ENCODE data around the gene UNC13B. TPM values are rescaled to one million over a fixed set of nuclear protein-coding genes. Genes with fewer than 3 reads are reported as not detected.

Gene UNC13B
- total and polyA plus RNA-seq, 9 of the 15 experiments (the other 6 are each of a cell fraction or from before 2014, with no cell fraction given), result 2.4 to 11.5 (median 8.6) TPM

DNA sequence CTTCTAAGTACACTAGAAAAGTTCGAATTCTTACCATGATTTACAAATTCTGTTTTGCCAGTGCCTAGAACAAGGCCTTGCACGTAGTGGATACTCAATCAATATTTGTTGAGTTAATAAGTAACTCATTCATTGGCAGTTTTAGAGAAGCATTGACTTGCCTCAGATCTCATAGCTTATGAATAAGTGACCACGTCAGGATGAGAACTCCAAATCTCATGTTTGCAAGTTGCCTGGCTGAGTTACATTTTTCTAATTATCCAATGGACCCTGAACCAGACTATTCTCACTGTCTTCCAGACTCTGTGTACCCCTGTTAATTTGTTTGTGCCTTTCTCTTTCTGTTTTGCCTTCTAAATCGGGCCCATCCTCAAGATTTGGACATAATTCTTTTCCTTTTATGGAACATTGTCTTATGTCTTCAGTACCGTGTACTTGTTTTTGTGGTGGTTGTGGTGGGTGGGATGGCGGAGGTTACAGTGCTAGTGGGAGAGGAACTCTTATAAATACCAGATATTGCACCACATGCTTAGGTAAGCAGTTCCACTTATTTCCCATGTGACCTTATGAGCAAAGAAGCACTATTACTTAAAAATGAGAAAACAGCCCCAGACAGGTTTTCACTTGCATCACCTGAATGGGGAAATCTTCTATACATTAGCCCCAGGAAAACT is 96.3 kb downstream of the UNC13B start (continued):
- TF ChIP-seq THRAP3 (IDR thresholded peaks at IDR 0.05; ENCODE audit: borderline replicate concordance), result no peak
- no peak for TF ChIP-seq MTA1 (IDR thresholded peaks at IDR 0.05; ENCODE audit: borderline replicate concordance)
- no peak for TF ChIP-seq NFE2 (IDR thresholded peaks at IDR 0.05; ENCODE audit: low read depth)
- no peak for TF ChIP-seq EHMT2 (IDR thresholded peaks at IDR 0.05)

DNA sequence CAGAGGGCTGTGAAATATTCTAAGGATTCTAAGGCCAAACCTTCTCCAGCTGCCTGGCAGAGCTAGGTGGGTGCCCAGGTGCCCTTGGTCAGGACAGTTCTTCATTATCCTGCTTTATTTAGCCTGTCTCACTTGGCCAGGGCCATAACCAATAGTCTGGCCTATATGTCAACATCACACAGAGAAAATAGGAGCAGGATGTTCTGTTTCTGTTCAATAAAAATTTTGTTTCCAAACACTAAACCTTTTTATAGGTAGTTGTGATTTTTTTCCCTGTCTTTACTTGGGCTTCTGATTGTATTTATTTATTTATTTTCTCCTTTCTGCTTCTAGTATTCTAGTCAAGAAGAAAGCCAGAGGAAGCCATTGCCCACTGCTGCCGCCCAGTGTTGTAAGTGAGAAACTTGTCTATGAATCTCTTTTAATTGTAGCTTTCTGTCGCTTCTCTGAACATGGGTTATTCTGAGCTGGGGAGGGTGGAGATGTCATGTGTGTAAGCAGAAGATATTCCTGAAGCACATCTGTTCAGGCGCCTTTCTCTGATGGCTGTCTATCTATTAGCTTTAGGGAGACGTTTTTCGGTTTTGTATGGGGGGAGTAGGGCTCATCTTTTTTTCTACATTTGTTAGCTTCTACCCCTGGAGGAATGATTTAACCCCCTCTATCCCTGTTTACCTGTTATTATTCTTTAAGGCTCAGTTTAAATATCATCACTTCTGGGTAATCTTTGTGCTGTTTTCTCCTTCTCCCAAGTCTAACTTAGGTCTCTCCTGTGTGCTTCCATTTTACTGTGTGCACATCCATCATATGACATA is 97.1 kb downstream of the UNC13B start:
- Histone ChIP-seq H4K20me1 (replicated peaks; ENCODE audit: control insufficient read depth, insufficient read depth, low read length) (no peaks in the 10 kb centered on the region), H3K9me1 (ENCODE audit: control insufficient read depth, insufficient read depth, low read length) (no peaks in the 10 kb centered on the region), H3K4me2 (ENCODE audit: insufficient read depth, low read length) (no peak overlapping the region), H3K36me3 (ENCODE audit: control insufficient read depth, insufficient read depth, low read length) (no peaks in the 10 kb centered on the region), H3K4me3 (no peak overlapping the region), H3K4me1 (replicated peaks in 1 of 2; ENCODE audit: control insufficient read depth in 2 of 2, insufficient read depth in 2 of 2, low read length in 2 of 2) (no peaks in the 10 kb centered on the region), H3K79me2 (ENCODE audit: control insufficient read depth, insufficient read depth, low read length) (no peaks in the 10 kb centered on the region), H2AFZ (ENCODE audit: low read depth, low read length) (no peak overlapping the region), H3K9ac (ENCODE audit: insufficient read depth in 1 of 2, low read depth in 2 of 2, low read length in 2 of 2) (no peak overlapping the region), H3K9me3 (replicated peaks; ENCODE audit: control insufficient read depth, insufficient read depth, low read depth, low read length) (no peaks in the 10 kb centered on the region), H3K27ac (ENCODE audit: extremely low read depth, low read depth, low read length) (no peak overlapping the region), H3K27me3 (ENCODE audit: control insufficient read depth in 2 of 2, insufficient read depth in 2 of 2, low read length in 2 of 2) (no peaks in the 10 kb centered on the region)
- FAIRE-seq (peak; percentile 73), ATAC-seq (peak; percentile 76), DNase-seq (ENCODE audit: extremely low read depth in 1 of 4, low spot score in 3 of 4) (peak in 2 of 4 experiments; percentile 19 to 64)
- in situ Hi-C loops (cut with MboI), result loop anchor here (5.0 kb wide), 1 partner anchor 142 kb away; the partner anchor contains the start of gene ATOSB
- ChIA-PET CTCF (ENCODE audit: low intra/inter-chr PET ratio) (interaction anchor here (0.6 to 1.9 kb wide), 3 partner anchors 62 to 334 kb away, joined by 3 to 11 read pairs (median 3); no protein-coding TSS in a partner anchor), POLR2A (interaction anchor here (0.7 to 0.9 kb wide), 2 partner anchors 15 to 136 kb away, joined by 3 to 4 read pairs; no protein-coding TSS in a partner anchor)
- WGBS (ENCODE audit: insufficient coverage, low coverage, missing lambda C conversion rate), result 9% methylated on average over 5 of the region's 5 CpGs
- BruUV-seq (replicated peaks), result no TSS peak
- intact Hi-C loops (cut with micrococcal nuclease), result loop anchor here (1.0 to 5.0 kb wide), 3 partner anchors 67 to 360 kb away; no protein-coding TSS in a partner anchor
- TF ChIP-seq YY1 (IDR thresholded peaks at IDR 0.05; ENCODE audit: borderline replicate concordance in 1 of 3, control insufficient read depth in 1 of 3, extremely low read depth in 1 of 3, insufficient read depth in 3 of 3, insufficient read length in 1 of 3, insufficient replicate concordance in 2 of 3, low read depth in 1 of 3, low read length in 2 of 3) (peak in 1 of 3 experiments; percentile 30), BCLAF1 (IDR thresholded peaks at IDR 0.05; ENCODE audit: borderline replicate concordance in 1 of 2, control insufficient read depth in 1 of 2, low read depth in 2 of 2, low read length in 1 of 2) (no peak), RAD21 (CRISPR knock-in tag; conservative IDR thresholded peaks at IDR 0.05 in 1 of 2, IDR thresholded peaks at IDR 0.05 in 1 of 2) (peak; percentile 55 to 75)
